A549 (cell line): ENCODE measurements around the gene CDC42BPG.

ENCODE experiments used
- EP300 ChIP-seq, 2 experiments: fragments of >200 bp; sonication (Bioruptor Twin); formaldehyde crosslinking; IDR thresholded peaks; 2 replicates in 1 of 2; 3 replicates in 1 of 2; pipeline ENCODE4 v1.6.1; 2016 to 2017
- JUN ChIP-seq, 2 experiments: fragments of >200 bp; sonication (Bioruptor Twin); formaldehyde crosslinking; IDR thresholded peaks; 2 replicates in 1 of 2; 3 replicates in 1 of 2; pipeline ENCODE4 v1.6.1; 2016 to 2017
- POLR2AphosphoS2 ChIP-seq: conservative IDR thresholded peaks from 2 replicates; pipeline ENCODE4 v1.6.1; 2012; ENCODE audit warnings: low read length, improper control_type of control experiment, inconsistent platforms
- TF ChIP-seq, protein P1 (sequence below): fragments of >200 bp; sonication (Bioruptor Twin); formaldehyde crosslinking; IDR thresholded peaks from 3 replicates; pipeline ENCODE4 v1.5.1; 2016

- TF ChIP-seq, protein P1, sequence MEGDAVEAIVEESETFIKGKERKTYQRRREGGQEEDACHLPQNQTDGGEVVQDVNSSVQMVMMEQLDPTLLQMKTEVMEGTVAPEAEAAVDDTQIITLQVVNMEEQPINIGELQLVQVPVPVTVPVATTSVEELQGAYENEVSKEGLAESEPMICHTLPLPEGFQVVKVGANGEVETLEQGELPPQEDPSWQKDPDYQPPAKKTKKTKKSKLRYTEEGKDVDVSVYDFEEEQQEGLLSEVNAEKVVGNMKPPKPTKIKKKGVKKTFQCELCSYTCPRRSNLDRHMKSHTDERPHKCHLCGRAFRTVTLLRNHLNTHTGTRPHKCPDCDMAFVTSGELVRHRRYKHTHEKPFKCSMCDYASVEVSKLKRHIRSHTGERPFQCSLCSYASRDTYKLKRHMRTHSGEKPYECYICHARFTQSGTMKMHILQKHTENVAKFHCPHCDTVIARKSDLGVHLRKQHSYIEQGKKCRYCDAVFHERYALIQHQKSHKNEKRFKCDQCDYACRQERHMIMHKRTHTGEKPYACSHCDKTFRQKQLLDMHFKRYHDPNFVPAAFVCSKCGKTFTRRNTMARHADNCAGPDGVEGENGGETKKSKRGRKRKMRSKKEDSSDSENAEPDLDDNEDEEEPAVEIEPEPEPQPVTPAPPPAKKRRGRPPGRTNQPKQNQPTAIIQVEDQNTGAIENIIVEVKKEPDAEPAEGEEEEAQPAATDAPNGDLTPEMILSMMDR = no peak
- TF ChIP-seq EP300 (IDR thresholded peaks at IDR 0.05) = no peak
- no peak for TF ChIP-seq POLR2AphosphoS2
- TF ChIP-seq JUN (IDR thresholded peaks at IDR 0.05) = no peak
These were observed 58.1 kb downstream of the CDC42BPG start for GRCh38 chr11:64786308-64786707.
